HEK293T (cell line): ENCODE measurements around the gene IZUMO1.

ENCODE experiments used
- ELF4 ChIP-seq: fragments of 450-650 bp; IDR thresholded peaks from 2 replicates; pipeline ENCODE4 v1.6.1; 2017; ENCODE audit warnings: antibody characterized with exemption
- FOXM1 ChIP-seq: fragments of 450-650 bp; IDR thresholded peaks from 2 replicates; pipeline ENCODE4 v1.6.1; 2017; ENCODE audit warnings: mild to moderate bottlenecking, borderline replicate concordance
- HDGF ChIP-seq: fragments of 450-650 bp; IDR thresholded peaks from 2 replicates; pipeline ENCODE4 v1.6.1; 2017; ENCODE audit warnings: antibody characterized with exemption, borderline replicate concordance
- NFRKB ChIP-seq: fragments of 450-650 bp; IDR thresholded peaks from 2 replicates; pipeline ENCODE4 v1.6.1; 2016; ENCODE audit warnings: mild to moderate bottlenecking, moderate library complexity
- SP1 ChIP-seq: fragments of 450-650 bp; IDR thresholded peaks from 2 replicates; pipeline ENCODE4 v1.6.1; 2017
- TARDBP ChIP-seq: fragments of 450-650 bp; IDR thresholded peaks from 2 replicates; pipeline ENCODE4 v1.6.1; 2016

- TF ChIP-seq SP1 (no peak), ELF4 (no peak), TARDBP (no peak), HDGF (no peak), FOXM1 (no peak), NFRKB (no peak)
Observed at GRCh38 chr19:48777139-48777538, 30.4 kb upstream of the IZUMO1 start.
